GM19467 (cell line): ENCODE data around the gene FBXL7.

Experiments used
- ATAC-seq: cut with Tn5 transposase; IDR thresholded peaks from one replicate; pipeline ENCODE4 v1.9.1; 2021; ENCODE audit warnings: mild to moderate bottlenecking, moderate library complexity; ENCODE audit not compliant: unreplicated experiment

The FBXL7 gene

GRCh38 chr5:15610216-15610615 is 110.2 kb downstream of the FBXL7 start:
- no peak for ATAC-seq

GRCh38 chr5:15611008-15611407 is 111.0 kb downstream of the FBXL7 start:
- ATAC-seq = no peak

- no peak for ATAC-seq
Measured at GRCh38 chr5:15612915-15613635, 113.1 kb downstream of the FBXL7 start.

DNA sequence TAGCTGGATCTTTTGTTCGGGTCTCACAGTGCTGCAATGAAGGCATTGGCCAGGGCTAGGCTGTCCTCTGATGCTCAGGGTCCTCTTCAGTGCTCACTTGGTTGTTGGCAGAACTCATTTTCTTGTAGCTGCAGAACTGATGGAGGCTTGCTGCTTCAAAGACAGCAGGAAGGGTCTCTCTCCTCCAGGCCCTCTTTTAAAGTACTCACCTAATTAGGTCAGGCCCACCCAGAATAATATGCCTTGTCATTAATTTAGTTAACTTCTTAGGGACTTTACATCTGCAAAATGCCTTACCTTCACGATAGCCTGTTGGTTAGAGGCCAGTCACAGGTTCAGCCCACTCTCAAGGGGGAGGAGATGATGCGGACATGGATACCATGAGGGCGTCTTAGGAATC is 114.7 kb downstream of the FBXL7 start:
- no peak for ATAC-seq

DNA sequence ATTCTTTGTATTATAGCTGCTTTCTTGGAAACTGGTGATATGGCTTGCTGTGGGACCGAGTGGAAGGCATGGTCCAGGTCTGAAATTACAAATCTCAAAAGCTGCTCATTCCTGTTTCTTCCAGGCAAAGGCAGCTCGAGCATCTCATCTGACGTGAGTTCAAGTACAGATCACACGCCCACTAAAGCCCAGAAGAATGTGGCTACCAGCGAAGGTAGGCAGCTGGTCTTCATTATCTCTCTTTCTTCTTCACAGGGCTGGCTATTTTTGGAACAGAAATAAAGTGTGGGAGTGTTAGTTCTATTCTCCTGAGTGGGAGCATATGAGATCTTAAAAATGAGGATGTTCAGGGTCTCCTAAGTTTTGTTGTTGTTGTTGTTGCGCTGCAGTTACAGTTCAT is 115.9 kb downstream of the FBXL7 start:
- ATAC-seq = no peak

- no peak for ATAC-seq
Measured at GRCh38 chr5:15618938-15619337, 119.0 kb downstream of the FBXL7 start.

DNA sequence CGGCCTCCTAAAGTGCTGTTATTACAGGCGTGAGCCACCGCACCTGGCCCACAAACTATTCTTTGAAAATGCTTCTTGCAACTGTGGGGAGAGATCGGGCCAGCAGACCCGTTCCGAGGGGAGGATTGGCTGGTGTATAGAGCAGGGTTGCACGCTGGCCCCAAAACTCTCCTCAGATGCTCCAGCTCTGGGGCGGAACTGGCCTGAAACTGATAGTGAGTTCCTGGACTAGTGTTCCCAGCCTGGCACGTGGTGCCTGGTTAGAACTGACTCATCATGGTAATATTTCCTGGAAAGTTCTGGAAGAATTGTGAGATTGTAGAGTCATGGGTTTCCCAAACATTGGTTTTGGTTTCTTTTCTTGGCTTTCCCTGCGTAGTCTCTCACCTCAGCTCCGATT is 120.5 kb downstream of the FBXL7 start:
- ATAC-seq = no peak

DNA sequence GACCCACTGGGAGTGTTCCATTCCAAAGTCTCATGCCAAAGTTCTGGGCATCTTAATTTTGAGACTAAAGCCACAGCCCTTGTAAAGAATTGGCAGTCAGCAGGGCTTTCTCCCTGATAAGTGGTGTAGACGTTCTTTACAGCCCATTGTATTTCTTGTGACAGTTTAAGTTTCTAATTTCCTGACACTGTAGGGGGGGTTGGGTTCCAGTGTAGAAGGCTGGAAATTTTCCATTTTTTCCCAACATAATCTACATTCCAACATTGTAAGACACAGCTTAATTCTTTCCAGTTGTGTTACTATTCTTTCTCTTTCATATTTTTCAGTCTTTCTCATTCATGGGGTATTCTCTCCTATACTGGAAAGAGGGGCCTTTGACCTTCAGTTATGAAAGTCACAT is 121.1 kb downstream of the FBXL7 start:
- ATAC-seq = no peak

DNA sequence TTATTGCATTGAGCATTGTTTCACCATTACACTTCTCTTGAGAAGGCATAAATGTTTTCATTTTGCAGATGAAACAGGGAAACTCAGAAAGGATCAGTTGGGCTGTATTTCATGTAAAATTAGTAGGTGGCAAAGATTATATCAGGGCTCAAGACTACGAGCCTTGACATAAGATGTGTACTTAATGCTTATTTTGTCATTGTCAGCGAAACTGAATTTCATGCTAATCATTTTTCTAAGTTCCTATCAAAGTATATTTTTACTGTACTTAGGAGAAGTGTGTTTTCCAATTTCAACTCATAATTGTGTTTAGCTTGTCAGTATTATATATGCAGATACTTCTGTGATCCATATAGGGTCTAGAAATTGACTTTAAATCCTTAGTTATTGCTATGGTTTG is 123.8 kb downstream of the FBXL7 start:
- no peak for ATAC-seq

GRCh38 chr5:15627109-15627508 is 127.1 kb downstream of the FBXL7 start:
- ATAC-seq = no peak

DNA sequence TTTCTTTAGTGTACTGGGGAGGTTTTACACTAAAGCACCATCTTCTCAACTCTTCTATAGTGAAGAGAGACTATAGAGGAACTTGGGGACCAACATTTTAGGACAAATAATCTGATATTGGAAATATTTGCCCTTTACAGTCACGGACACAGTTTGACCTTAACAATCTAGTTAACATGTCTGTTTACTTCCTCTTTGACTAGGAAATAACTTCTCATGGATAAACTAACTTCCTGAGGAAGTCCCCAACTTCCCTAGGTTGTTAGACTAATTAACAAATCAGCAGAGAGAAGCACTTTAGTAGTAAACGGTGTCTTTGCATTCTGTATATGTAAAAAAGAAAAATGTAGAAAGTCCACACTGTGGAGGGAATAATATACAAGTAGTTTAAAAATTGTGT is 127.7 kb downstream of the FBXL7 start:
- no peak for ATAC-seq

DNA sequence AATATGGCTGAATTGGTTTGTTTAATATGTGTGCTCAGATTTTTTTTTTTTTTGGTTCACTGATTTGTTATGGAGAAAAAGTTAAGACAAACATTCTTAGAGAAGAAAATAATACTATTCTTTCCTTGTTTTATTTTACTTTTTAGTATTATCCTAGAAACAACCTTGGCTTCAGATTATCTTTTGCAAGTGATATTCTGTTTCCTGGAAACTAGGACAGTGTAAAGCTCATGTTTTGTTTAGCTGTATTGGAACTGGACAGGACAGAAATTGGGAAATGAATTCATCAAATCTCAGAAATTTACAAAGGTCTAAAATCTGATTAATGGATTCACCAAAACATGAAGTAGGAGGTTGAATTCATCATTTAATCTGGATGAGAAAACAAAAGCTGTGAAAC is 130.5 kb downstream of the FBXL7 start:
- no peak for ATAC-seq

- ATAC-seq = no peak
Measured at GRCh38 chr5:15634591-15635288, 134.8 kb downstream of the FBXL7 start.

DNA sequence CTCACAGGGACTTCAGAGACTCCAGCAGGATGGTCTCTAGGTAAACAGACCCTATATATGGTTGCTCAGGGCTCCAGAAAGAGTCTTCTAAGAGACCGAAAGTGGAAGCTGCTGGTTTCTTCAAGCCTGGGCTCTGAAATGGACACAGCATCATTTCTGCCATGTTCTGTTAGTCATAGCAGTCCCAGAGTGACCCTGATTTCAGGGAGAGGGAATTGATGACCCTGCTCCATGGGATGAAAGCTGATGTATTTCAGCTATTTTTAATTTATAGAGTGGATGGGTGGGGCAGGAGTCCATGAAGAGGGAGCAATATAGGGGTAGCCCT is 135.3 kb downstream of the FBXL7 start:
- ATAC-seq = no peak

DNA sequence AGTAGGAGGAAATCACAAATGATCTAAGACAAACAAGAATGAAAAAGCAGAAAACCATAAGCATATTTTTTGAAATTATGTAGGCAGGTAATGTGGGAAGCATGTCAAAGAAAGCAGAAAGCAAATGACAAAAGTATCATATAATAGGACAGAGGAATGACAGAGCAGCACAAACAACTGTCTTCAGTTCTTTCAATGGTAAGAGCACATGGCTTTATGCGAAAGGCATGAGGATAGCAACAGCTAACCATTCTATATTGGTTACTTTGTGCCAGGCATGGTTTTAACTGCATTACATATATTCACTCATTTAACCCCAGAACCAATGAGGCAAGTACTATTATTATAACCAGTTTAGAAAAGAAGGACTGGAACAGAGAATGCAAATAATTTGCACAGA is 137.4 kb downstream of the FBXL7 start:
- ATAC-seq = no peak

GRCh38 chr5:15637886-15638285 is 137.9 kb downstream of the FBXL7 start:
- no peak for ATAC-seq

GRCh38 chr5:15638296-15638695 is 138.3 kb downstream of the FBXL7 start:
- no peak for ATAC-seq

GRCh38 chr5:15639288-15639687 is 139.3 kb downstream of the FBXL7 start:
- no peak for ATAC-seq

DNA sequence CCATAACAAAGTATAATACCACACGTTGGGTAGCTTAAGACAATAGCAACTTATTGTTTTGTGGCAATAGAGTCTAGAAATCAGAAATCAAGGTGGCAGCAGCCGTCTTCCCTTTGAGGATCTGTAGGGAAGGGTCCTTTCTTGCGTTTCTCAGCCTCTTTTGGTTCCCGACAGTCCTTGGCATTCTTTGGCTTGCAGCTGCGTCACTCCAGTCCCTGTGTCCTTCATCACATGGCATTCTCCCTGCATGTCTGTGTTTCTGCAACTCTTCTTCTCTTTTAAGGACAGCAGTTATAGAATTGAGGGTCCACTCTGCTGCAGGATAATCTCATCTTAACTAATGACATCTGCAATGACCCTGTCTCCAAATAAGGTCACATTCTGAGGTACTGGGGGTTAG is 140.1 kb downstream of the FBXL7 start:
- no peak for ATAC-seq

- ATAC-seq = no peak
Measured at GRCh38 chr5:15643731-15644130, 143.8 kb downstream of the FBXL7 start.

- no peak for ATAC-seq
Measured at GRCh38 chr5:15645381-15646160, 145.6 kb downstream of the FBXL7 start.

DNA sequence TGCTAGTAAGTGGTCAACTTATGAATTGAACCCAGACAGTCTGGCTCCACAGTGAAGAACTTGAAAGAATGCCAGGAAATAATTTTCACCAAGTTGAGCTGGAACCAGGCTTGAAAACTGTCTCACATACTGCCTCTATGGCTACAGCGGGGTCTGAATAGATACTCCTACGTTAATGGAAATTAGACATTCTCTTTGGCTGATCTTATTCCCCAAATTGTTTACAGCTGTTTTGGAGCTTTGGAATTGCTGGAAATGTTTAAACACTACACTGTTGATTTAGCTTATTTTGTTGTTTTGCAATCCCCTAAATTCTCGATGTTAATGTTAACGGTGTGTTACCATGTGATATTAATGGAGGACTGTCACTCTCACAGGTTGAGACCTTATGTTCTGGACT is 146.4 kb downstream of the FBXL7 start:
- ATAC-seq = no peak
